Activated T-helper 9 cell treated with anti-CD3 and anti-CD28 coated beads, Interleukin-2, amount 50 U/mL, for 16 hours (primary cell): Measurements from ENCODE around the gene ZFAND3.
"Not testable (repeated sequence)": the region's sequence is repeated elsewhere in the genome, so short reads cannot be mapped to it uniquely, and the experiment has no call there.

Experiments
- DNase-seq: peaks from one replicate; pipeline ENCODE4 v3.0.0-alpha.2; 2020; ENCODE audit warnings: low read depth

The ZFAND3 gene

GRCh38 chr6:38091613-38092012, 272.1 kb downstream of the ZFAND3 start:
- no peak for DNase-seq

- no peak for DNase-seq
Observed at GRCh38 chr6:38092465-38092864, 272.9 kb downstream of the ZFAND3 start.

GRCh38 chr6:38092964-38093363, 273.4 kb downstream of the ZFAND3 start:
- DNase-seq: no peak

- no peak for DNase-seq
Observed at GRCh38 chr6:38095054-38095453, 275.5 kb downstream of the ZFAND3 start.

- DNase-seq: no peak
Observed at GRCh38 chr6:38099221-38099620, 279.7 kb downstream of the ZFAND3 start.

- no peak for DNase-seq
Observed at GRCh38 chr6:38100380-38100779, 280.9 kb downstream of the ZFAND3 start.

DNA sequence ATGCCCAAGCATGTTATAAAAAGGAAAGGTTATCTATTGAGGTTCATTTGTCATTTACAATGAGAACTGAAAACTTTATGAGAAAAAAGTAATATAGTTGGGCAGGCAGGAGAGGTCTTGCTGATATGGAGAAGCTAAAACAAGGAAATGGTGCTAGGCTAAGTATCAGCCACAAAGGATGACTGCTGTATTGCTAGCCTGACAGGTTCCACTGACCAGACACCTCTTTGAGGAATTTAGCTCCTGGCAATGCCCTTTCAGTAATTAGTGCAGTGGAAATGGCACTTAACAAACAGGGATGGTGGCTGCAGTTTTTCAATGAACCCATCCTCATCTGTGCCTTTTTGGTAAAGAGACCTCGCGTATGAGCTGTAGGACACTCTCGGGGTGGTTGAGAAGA, 284.4 kb downstream of the ZFAND3 start:
- no peak for DNase-seq

DNA sequence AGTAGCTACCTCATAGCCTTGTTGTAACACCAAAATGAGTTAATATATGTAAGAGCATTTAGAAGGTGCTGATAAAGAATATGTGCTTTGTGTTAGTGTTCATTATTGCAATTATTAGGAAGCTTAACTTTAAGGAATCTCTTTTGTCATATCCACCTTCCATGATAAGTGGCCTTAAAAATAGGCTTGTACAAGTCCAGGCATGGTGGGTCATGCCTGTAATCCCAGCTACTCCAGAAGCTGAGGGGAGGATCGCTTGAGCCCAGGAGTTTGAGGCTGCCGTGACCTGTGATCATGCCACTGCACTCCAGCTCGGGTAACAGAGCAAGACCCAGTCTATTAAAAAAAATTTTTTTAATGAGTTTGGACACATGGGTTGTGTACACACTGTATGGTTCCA, 285.5 kb downstream of the ZFAND3 start:
- no peak for DNase-seq

GRCh38 chr6:38107073-38107472, 287.5 kb downstream of the ZFAND3 start:
- no peak for DNase-seq

DNA sequence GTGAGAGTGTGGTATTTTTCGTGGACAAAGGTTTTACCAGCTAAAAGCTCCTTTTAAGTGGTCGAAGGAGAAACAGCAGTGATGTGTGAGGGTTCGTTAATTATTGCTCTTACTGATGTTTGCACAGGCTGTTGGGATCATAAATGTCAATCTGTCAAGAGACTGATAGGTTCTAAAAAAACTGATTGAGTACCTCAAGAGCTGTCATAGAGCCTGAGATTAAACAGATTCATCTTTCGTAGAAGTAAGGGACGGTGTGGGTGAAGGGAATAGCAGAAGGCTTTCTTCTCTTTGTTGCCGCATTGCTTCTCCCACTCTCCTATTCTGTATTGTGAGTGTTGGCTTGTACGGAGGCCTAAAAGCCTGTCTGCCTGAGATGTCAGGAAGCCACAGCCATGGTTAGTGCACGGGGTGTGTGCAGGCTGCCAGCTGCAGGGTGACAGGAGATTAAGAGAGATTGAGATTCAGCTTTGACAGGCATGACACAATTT, 291.0 kb downstream of the ZFAND3 start:
- no peak for DNase-seq

DNA sequence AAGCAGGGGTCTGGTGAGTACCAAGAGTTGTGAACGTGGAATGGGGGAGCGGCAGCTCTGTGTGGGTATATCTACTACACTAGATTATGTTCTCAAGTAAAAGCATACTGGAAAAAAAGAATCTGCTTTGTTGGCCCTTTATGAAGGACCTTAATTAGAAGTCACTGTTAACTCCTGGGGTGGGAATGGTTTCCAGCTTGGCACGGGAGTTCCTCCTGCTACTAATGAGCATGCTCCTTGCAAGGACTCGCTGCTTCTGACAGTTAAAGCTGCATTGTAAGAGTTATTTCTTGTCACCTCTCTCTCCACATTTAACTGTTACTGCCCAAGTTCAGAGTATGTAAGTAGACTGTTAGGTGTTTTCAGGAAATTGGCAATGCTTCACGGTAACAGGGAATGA, 292.7 kb downstream of the ZFAND3 start:
- no peak for DNase-seq

DNA sequence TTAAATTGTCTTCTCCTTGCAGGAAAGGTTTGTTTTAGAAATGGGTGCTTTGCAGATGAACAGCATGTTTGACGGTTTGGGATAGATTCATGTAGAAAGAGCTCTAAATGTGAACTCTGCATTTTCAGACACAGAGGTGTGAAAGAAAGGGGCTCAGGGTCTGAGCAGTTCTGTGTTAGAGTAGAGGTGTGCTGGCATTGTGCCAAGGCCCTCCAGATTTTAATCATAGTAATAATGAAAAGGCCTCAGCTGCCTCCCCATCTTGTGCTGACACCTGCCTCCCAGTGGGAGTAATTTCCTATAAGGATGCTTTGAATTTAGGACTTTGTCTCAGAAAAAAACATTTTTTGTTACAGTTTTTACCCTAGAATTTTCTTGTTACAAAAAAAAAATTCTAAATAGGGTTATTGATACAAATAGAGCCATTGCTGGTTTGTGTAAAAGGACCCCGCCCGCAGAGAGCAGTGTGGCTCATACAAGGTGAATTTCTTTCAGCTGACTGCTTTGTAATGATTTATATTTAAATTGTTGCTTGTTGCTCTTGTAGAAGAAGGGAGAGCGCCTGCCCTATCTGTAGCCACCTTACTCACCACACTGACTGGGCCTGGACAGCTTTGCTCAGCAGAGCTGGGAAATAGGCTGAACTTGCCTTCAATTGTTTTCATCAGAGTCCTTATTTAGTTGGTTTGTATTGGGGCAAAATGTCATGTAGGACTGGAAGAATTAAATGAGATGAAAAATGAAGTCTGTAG, 294.5 kb downstream of the ZFAND3 start:
- DNase-seq: no peak

- no peak for DNase-seq
Observed at GRCh38 chr6:38114976-38115625, 295.6 kb downstream of the ZFAND3 start.

DNA sequence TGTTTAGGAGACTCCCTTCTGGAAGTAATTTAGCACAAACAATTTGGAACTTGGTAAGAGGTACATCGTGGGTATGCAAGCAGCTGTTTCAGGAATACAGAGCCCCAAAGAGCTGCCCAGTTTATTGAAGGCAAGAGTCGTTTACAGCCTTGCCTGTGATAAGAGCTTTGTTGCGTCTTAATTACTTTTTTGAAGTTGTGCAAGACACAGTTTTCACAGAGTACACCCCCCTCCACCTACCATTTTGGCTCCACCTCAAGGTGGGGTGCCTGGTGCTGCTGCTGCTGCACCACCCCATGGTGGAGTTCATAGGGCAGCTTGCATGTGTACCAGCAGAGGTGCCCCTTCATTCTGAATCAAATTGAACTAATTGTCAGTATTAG, 296.1 kb downstream of the ZFAND3 start:
- no peak for DNase-seq

- DNase-seq: no peak
Observed at GRCh38 chr6:38116248-38116647, 296.7 kb downstream of the ZFAND3 start.

GRCh38 chr6:38117281-38117680, 297.8 kb downstream of the ZFAND3 start:
- no peak for DNase-seq

DNA sequence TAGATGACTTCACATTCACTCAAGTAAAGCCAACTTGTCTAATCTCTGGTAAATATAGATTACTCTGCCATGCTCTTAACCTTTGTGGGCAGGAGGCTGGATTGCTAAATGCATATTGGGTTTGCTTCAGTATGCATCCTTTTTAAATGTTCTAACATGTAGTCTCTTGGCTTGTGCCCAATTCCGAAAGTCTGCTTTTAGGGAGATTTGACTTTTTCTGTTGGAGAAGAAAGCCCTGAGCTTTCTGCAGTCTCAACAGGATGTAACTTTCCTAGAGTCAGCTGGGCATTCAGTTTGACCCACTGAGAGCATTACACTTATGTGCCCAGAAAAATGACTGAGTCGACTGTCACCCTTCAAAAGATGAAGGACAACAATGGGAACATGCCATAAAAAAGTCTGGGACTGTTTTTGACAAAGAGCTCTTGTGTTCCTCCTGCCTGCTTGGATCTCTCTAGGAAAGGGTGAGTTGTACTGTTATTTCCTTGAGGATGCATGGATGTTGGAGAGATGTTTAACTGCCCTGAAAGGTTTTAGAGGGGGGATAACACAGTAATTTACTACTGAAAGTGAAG, 299.4 kb downstream of the ZFAND3 start:
- DNase-seq: no peak

DNA sequence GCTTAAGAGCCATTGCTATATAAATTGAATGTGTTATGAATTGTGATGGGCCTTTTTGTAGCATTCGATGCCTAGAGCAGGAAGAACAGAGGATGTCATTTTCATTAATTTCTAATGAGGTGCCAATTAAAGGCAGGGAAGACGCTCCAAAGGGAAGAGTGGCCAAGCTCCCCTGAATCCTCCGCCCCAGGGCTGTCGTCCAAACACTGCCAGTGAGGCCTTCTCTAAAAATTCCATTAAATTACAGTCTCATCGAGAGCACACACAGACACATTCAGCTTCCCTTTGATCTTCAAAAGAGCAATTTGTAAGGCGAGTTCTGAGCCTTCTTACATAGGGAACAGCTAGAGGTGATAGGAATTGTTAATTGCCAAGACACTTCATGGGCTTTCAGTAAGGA, 300.0 kb downstream of the ZFAND3 start:
- no peak for DNase-seq

GRCh38 chr6:38124224-38124926, 304.8 kb downstream of the ZFAND3 start:
- not testable (repeated sequence) for DNase-seq

- DNase-seq: no peak
Observed at GRCh38 chr6:38127284-38127683, 307.8 kb downstream of the ZFAND3 start.

GRCh38 chr6:38131527-38131965, 312.0 kb downstream of the ZFAND3 start:
- DNase-seq: no peak

- no peak for DNase-seq
Observed at GRCh38 chr6:38133932-38134703, 314.6 kb downstream of the ZFAND3 start.
